K562 (cell line): ENCODE measurements around the gene ARHGAP31. TPM values are rescaled to one million over a fixed set of nuclear protein-coding genes. Genes with fewer than 3 reads are reported as not detected.

Experiments
- BRD9 ChIP-seq: fragments of 450-650 bp; IDR thresholded peaks from 2 replicates; pipeline ENCODE4 v1.6.1; 2018; ENCODE audit warnings: low read depth; ENCODE audit not compliant: partially characterized antibody
- CHD4 ChIP-seq: fragments of 200-600 bp; sonication (generic); IDR thresholded peaks from 3 replicates; pipeline ENCODE4 v1.6.1; 2012; ENCODE audit warnings: low read depth, mild to moderate bottlenecking, mixed read lengths, low read length, inconsistent platforms; ENCODE audit not compliant: insufficient read depth, insufficient replicate concordance, poor library complexity, severe bottlenecking
- CHD7 ChIP-seq: fragments of 200-600 bp; sonication (generic); IDR thresholded peaks from one replicate; pipeline ENCODE4 v1.6.1; 2012; ENCODE audit warnings: mild to moderate bottlenecking, low read depth, low read length, inconsistent platforms
- NFIC ChIP-seq: fragments of 450-650 bp; IDR thresholded peaks from 2 replicates; pipeline ENCODE4 v1.6.1; 2017; ENCODE audit warnings: mild to moderate bottlenecking, inconsistent platforms
- RBM14 ChIP-seq: fragments of 200-400 bp; formaldehyde crosslinking; IDR thresholded peaks from 2 replicates; pipeline ENCODE4 v1.6.1; 2018; ENCODE audit warnings: low read depth, mild to moderate bottlenecking, low read length, moderate library complexity, borderline replicate concordance; ENCODE audit not compliant: insufficient read depth
- RBM17 ChIP-seq: fragments of 200-400 bp; formaldehyde crosslinking; IDR thresholded peaks from 2 replicates; pipeline ENCODE4 v1.6.1; 2017; ENCODE audit warnings: low read depth, mild to moderate bottlenecking, low read length, borderline replicate concordance
- SRSF7 ChIP-seq: fragments of 200-400 bp; formaldehyde crosslinking; optimal IDR thresholded peaks from 2 replicates; pipeline ENCODE3; 2017; ENCODE audit warnings: mild to moderate bottlenecking, low read depth, low read length
- TAF7 ChIP-seq: fragments of 450-650 bp; IDR thresholded peaks from 2 replicates; pipeline ENCODE4 v1.6.1; 2016; ENCODE audit warnings: missing genetic modification characterization, missing compliant biosample characterization
- ZBTB7A ChIP-seq: IDR thresholded peaks from 2 replicates; pipeline ENCODE4 v1.6.1; 2011; ENCODE audit warnings: low read depth, mild to moderate bottlenecking, low read length, moderate library complexity, borderline replicate concordance; ENCODE audit not compliant: control insufficient read depth
- ZNF24 ChIP-seq: fragments of 450-650 bp; IDR thresholded peaks from 2 replicates; pipeline ENCODE4 v1.6.1; 2016
- ZNF436 ChIP-seq: fragments of 250-450, 450-650 bp; sonication (Bioruptor Pico); formaldehyde crosslinking; IDR thresholded peaks from 2 replicates; pipeline ENCODE4 v1.7.0; 2020; ENCODE audit warnings: mild to moderate bottlenecking
- ZNF57 ChIP-seq: fragments of 450-650 bp; formaldehyde crosslinking; IDR thresholded peaks from 2 replicates; pipeline ENCODE4 v1.4.0; 2020; ENCODE audit warnings: mild to moderate bottlenecking, moderate library complexity
- ZNF766 ChIP-seq: fragments of 200-800 bp; sonication (Bioruptor generic); conservative IDR thresholded peaks from 2 replicates; pipeline ENCODE4 v1.6.1; 2016; ENCODE audit warnings: missing genetic modification characterization, missing compliant biosample characterization
- polyA plus RNA-seq, 8 experiments: library from polyadenylated mRNA; depleted of rRNA in 4 of 8; stranded (reverse) in 5 of 8; unstranded in 3 of 8; fragments of >200 nt; fragmentation: Nextera tagmentation in 2 of 8; fragmentation: Illumina TruSeq in 1 of 8; extraction: Ambion mirVana in 2 of 8; extraction: Trizol in 1 of 8; gene quantifications; 2 replicates each; pipeline versions ENCODE4 v1.2.1 to v1.2.3, GENCODE V29; 2011 to 2014; ENCODE audit warnings: inconsistent platforms in 1 of 8, missing spikeins in 1 of 8
- total RNA-seq, 7 experiments: library from RNA; depleted of rRNA in 6 of 7; stranded (reverse); fragments of >200 nt in 6 of 7; fragmentation: Illumina TruSeq in 2 of 7; extraction: Trizol in 2 of 7; gene quantifications; 2 replicates each; pipeline versions ENCODE4 v1.2.1 to v1.2.3, GENCODE V29; 2011 to 2021; ENCODE audit warnings: low replicate concordance in 1 of 7
- TF ChIP-seq, protein P1 (sequence below): fragments of 250-450 bp; sonication (Bioruptor Pico); IDR thresholded peaks from 2 replicates; pipeline ENCODE4 v1.6.1; 2021; ENCODE audit warnings: mild to moderate bottlenecking

The ARHGAP31 gene
- total and polyA plus RNA-seq, 9 of the 15 experiments (the other 6 are each of a cell fraction or from before 2014, with no cell fraction given) = under 0.01 to 0.13 (median 0.06) TPM; not detected in 5

- TF ChIP-seq CHD7 (no peak), ZNF766 (CRISPR knock-in tag) (no peak), SRSF7 (no peak), ZBTB7A (no peak), TAF7 (tag) (no peak), RBM14 (no peak), BRD9 (no peak), ZNF436 (CRISPR knock-in tag) (no peak), ZNF24 (no peak), RBM17 (no peak), NFIC (no peak), CHD4 (no peak), ZNF57 (CRISPR knock-in tag) (no peak)
- TF ChIP-seq, protein P1, sequence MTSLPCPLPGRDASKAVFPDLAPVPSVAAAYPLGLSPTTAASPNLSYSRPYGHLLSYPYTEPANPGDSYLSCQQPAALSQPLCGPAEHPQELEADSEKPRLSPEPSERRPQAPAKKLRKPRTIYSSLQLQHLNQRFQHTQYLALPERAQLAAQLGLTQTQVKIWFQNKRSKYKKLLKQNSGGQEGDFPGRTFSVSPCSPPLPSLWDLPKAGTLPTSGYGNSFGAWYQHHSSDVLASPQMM (CRISPR knock-in tag) = no peak
Observed at GRCh38 chr3:119276680-119277079, 17.5 kb upstream of the ARHGAP31 start (continued).
